ENCODE measurements around the gene DHX58.
"Not testable (repeated sequence)": the region's sequence is repeated elsewhere in the genome, so short reads cannot be mapped to it uniquely, and the experiment has no call there.

DHX58 gene

DNA sequence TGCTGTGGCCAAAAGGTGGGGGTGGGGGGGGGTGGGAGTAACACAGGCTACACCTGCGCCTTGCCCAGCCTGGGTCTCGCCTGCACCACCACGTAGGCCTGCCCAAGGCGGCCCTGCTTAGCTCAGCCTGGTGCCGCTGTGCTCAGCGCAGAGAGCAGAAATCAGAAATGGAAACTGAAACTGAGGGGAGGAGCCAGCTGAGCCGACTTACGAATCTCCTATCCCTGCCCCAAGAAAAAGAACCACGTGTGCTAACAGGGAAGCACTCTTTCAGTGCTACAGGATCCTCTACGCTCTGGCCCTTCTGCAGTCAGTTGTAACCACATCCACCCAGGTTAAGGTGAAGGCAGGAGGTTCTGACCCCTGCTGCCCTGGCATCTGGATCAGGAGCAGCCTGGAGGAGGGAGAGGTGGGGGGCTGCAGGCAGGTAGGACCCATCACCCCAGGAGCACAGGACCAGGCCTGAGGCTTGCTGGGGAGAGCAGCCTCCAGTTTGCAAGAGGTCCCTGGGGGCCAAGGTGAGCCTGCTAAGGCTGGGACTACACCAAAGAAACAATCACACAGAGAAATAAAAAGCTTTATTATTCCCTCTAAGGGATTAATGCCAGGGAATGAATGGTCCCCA is at the start of gene DHX58:
TSS of gene DHX58 (minus strand) at position 163 of the 625 bp plus-strand sequence. CDS start 822 bp downstream, outside the sequence.
- DNase-seq (ENCODE audit: low read depth in 3 of 3, low spot score in 1 of 3) = peak; percentile 34 to 50 (median 49)

DNA sequence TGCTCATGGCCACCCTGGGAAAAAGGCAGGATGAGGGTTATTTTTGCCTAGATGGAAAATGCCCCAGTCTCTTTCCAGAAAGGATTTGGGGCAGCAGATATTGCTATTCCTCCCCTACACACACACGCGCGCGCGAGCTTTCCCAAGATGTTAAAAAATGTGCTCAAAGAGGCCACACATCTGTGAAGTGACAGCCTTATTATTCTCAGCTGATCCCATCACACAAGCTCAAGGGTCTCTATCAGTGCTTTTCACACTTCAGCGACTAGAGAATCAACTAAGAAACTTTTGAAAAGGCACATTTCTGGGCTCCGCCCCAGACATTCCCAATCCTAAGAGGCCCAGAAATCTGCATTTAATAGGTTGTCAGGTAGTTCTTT is 48.0 kb upstream of the DHX58 start:
- DNase-seq (ENCODE audit: low read depth in 3 of 3, low spot score in 1 of 3) = no peak

DNA sequence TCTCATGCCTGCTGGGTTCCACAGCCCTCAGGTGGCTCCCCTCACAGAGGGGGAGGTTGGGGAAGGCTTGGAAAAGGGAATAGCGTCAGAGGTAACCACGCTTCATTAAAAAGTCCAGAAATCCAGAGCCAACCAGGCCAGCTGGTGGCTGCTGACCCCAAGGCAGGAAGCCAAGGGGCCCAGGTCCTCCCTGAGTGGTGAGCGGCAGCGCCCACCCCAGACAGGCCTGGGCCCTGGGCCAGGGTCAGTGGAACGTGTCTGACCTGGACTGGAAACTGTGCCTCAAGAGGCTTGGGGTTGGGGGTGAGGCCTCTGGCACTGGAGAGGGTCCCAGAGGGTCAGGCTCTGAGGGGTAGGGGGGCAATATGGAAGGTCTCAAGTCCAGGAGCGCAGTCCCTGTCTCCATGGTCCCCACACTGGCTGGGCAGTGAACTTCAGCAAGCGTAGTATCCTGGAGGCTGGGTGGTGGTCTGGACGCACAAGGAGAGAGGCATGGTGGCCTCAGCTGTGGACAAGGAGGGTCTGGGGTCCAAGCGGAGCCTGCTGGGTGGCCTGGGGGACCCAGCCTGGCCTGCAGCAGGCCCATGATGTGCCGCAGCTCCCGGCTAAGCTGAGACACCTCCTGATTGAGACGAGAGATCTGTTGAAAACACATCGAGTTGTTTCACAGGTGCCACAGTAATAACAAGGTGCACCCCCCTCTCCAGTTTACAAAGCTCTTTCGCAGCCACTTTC is 47.4 kb upstream of the DHX58 start:
- no peak for DNase-seq (ENCODE audit: low read depth in 3 of 3, low spot score in 1 of 3)

DNA sequence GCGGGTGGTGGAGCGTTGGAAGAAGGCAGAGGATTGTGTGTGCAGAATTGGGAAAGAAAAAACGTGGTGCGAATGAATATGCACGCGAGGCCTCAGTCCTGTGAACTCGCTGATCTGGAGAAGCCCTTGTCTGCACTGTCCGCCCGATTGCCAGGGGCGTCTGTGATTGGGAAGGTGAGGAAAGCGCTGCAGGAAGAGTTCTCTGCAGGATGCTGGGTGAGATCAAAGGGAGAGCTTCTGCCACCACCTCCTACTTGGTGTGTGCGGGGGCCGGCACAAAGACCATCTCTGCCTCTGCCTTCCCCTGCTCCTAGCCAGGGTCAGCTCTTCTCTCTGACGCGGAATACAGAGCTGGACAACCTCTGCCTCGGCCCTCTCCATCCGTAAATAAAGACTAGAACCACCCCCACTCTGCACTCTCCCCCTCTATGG is 43.1 kb upstream of the DHX58 start:
- DNase-seq (ENCODE audit: low read depth in 3 of 3, low spot score in 1 of 3) = no peak

DNA sequence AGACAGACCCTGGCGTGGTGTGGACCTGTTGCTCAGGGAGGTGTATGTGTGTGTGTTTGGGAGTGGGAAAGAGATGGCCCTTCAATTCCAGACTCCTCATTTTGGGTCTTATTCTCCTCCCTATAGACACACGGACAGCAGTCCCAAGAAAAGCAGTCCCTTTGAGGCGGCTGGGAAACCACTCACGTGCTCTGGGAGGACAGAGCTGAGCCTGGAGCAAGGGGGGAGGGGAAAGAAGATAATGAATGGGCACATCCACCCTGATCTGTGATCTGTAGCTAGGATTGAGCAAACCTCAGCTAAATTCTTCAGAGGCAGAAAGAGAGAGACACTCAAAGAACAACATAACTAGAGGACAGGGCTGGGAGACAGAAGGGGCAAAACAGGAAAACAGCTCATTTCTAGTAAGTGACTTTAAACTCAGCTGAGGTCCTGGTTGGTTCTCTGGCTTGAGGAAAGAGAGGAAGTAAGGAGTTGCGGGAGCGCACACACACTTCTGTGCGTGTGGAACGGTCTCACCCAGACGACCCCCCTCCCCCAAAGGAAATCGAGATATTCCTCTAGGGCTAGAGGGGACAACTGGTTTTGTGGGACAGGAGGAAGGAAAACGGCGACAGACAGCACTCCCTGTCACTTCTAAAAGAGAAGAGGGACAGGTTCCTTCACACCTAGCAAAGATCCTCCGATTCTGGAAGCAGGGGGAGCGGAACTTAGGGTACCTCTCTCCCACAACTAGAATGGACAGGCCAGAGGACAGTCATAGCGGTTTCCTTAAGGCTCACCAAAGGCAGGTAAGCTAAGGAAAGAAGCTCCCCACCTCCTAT is 41.6 kb upstream of the DHX58 start:
- DNase-seq (ENCODE audit: low read depth in 3 of 3, low spot score in 1 of 3) = no peak

DNA sequence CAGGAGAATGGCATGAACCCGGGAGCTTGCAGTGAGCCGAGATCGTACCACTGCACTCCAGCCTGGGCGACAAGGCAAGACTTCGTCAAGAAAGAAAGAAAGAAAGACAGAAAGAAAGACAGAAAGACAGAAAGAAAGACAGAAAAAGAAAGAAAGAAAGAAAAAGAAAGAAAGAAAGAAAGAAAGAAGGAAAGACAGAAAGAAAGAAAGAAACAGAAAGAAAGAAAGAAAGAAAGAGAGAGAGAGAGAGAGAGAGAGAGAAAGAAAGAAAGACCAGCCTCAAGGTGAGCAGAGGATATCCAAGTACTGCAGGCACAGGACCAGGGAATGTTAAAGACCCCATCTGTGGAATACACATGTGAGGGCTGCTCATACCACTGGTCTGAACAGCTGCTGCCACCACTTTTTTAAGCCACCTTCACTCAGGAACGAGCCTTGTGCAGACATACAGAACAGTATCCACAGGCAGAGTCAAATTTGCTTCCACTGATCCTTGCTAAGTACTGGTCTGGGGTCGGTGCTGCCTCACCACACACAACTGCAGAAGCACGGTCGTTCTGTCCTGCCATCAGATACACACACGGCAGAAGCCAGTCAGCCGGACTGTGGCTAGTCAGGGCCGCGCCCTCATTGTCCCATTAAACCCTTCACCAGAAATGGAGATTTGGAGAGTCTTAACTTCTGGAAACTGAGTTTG is 34.5 kb upstream of the DHX58 start:
- DNase-seq (ENCODE audit: low read depth in 3 of 3, low spot score in 1 of 3) = no peak

DNA sequence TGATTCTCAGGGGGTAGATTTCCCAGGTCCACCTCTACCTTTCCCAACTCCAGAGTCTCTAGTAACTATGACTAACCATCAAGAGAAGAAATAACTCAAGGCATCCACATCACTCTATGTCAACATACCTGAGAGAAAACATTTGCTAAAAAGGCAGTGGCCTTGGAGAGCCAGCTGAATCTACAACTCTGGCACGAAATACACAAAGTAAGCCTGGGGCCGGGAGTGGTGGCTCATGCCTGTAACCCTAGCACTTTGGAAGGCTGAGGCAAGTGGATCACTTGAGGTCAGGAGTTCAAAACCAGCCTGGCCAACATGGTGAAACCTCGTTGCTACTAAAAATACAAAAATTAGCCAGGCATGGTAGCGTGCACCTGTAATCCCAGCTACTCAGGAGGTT is 30.6 kb upstream of the DHX58 start:
- not testable (repeated sequence) for DNase-seq (ENCODE audit: low read depth in 3 of 3, low spot score in 1 of 3)

DNA sequence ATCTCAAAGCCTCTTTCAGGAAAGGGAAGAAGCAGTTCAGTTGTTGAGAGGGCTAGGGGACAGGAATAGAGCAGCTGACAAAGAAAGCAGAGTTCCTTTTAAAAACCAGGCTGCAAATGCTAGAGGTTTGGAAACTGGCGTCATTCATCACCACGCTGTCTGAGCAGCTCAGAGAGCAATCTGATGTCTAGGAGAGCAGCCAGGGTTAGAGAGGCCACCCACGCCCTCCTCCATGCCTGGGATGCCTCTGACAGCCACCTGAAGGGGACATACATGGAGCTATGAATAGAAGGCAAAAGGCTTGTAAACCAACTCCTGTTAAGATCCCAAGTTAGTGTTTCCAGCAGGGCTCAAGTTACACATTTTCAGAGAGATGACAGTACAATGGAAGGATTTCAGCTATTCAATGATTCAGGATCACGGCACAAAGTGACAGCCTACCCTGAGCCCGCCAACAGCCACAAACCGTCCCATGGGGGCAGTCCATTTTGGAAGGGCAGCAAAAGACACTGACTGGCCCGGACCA is 29.9 kb upstream of the DHX58 start:
- DNase-seq (ENCODE audit: low read depth in 3 of 3, low spot score in 1 of 3) = no peak

DNA sequence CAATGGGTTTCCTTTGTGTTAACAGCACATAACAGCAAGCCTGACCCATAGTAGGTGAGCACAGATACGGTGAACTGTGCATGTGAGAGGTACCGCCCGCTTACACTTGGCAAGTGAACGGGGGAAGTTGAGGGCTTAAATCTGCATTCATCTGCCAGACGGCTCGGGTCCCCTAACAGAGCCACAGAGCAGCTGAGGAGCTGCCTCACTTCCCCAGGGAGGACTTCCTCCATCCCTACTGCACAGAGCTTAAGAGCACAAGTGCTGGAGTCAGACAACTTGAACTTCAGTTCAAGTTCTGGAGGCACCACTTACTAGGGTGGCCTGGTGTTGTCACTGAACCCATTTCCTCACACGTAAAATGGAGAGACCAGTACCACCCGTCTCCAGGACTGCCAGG is 28.9 kb upstream of the DHX58 start:
- no peak for DNase-seq (ENCODE audit: low read depth in 3 of 3, low spot score in 1 of 3)

DNA sequence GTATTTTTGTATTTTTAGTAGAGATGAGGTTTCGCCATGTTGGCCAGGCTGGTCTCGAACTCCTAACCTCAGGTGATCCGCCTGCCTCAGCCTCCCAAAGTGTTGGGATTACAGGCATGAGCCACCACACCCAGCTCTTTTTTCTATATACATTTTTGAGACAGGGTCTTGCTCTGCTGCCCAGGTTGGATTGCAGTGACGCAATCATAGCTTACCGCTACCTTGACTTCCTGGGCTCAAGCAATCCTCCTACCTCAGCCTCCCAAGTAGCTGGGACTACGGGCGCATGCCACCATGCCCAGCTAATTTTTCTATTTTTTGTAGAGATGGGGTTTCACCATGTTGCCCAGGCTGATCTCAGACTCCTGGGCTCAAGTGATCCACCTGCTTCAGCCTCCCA is 28.2 kb upstream of the DHX58 start:
- not testable (repeated sequence) for DNase-seq (ENCODE audit: low read depth in 3 of 3, low spot score in 1 of 3)

DNA sequence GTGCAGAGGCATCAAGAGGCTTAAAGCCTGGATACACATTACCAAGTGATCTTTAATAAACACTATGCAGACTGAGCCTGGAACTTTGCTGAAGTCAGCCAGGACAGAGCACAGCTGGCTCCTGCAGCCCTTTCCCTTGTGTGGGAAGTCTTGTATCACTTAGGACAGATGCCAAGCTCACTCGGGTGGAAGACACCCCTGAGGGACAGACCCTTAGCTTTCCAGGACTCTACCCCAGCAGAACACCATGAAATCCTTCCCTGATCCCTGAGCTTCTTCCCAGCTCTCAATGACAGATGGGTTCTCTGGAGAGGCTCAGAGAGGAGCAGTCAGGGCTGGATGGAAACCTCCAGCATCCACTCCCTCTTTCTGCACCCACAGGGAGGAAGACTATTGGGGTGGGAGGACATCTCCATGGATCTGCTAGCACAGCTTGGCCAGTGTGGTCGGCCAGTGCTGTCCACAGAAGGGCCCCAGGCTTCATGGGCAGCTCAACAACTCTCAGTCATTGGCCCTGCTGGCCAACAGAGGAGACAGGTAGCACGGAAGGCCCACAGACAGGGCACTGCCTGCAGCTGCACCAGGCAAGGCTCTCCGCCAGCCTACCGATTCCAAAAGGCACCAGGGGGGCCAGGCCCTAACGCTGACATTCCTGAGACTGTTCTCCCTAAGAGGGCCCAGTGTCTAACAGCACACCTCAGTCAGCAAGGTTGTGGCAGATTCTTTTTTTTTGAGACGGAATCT is 26.4 kb upstream of the DHX58 start:
- no peak for DNase-seq (ENCODE audit: low read depth in 3 of 3, low spot score in 1 of 3)

DNA sequence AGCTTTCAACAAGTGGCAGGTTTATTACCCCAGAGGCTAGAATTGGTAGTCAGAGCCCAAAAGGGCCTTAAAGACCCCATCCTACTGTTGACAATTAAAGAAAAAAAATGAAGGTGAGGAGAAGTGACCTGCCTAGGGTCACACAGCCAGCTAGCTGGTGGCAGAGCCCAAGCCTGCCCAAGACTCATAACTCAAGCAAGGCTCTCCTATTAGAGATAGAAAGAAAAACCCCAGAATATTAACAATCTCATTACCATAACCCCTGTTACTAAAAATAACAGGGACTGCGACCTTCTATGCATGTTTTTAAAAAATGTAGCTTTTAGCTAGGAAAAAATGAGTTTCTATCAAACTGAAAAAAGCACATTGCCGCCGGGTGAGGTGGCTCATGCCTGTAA is 24.1 kb upstream of the DHX58 start:
- no peak for DNase-seq (ENCODE audit: low read depth in 3 of 3, low spot score in 1 of 3)

DNA sequence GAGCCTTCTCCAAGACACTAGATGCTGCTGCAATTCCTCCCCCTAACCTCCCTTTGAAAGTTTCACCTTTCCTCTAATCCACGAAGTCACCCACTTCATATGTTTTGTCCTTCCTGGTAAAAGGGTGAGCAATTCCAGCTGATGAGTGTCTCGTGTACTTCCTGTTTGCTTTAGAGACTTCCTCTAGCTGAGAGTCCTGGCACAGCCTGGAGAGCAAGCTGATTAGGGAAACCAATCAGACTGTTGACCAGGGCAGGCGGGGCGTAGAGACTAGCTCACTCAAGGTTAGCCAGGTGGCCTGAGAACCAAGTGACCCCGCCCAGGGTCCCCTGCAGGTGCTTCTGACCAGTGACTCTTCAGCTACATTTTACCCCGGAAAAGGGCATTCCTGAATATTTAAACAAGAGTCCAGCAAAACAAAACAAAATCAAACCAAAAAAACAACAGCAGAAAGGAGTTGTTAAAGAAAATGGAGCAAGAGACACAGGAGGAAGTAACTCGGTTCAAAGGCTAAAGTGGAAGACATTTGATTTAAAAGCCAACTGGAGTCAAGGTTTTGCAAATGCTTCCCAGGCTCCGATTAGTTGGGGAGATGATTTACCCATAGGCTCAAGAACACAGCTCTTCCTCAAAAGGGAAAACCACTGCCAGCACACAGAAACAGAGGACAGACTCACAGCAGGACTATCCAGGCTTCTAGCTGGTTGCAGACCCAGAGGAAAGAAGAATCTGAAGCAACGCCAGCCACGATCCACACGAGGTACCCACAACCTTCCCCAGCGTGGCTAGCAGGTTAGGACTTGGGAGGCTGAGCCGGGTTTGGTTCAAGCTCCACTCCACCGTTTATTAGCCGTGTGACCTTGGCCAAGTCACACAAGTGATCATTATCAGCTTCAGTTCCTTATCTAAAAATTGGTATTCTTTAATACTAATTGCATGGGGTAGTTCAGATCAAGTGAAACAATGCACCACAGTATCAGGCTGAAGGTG is 23.4 kb upstream of the DHX58 start:
- no peak for DNase-seq (ENCODE audit: low read depth in 3 of 3, low spot score in 1 of 3)

DNA sequence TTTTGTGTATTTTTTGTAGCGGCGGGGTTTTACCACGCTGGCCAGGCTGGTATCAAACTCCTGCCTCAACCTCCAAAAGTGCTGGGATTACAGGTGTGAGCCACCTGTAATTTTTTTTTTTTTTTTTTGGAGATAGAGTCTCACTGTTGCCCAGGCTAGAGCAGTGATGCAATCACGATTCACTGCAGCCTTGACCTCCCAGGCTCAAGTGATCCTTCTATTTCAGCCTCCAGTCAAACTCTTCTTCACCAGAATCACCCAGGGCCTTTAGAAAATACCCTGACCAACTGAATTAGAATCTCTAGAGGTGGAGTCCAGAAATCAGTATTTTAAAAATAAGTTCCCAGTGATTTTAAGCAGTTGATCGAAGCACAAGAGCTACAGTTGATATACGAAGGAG is 22.6 kb upstream of the DHX58 start:
- DNase-seq (ENCODE audit: low read depth in 3 of 3, low spot score in 1 of 3) = no peak

DNA sequence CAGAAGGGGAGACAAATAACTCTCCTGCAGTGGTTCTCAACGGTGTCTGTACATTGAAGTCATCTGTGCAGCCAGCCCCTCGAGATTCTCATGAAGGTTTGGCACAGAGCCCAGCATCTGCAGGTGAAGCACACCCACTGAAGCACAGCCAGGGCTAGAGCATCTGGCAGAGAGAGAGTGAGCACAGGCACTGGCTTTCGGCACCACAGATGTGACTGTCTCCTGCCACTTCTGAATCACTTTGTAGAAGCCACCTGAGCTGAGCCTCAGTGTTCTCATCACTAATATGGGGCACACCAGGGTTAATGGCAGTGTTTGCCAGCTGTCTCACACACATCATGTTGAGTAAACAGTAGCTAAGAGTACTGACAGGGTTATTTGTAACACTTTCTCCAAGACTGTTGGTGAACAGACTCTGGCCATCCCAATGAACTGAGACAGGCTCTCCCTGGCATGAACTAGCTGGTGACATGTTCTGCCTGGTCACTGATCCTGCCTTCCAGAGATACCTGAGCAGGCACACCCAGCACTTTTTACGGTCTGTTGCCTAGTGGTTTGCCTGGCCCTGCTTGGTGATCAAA is 21.0 kb upstream of the DHX58 start:
- no peak for DNase-seq (ENCODE audit: low read depth in 3 of 3, low spot score in 1 of 3)

DNA sequence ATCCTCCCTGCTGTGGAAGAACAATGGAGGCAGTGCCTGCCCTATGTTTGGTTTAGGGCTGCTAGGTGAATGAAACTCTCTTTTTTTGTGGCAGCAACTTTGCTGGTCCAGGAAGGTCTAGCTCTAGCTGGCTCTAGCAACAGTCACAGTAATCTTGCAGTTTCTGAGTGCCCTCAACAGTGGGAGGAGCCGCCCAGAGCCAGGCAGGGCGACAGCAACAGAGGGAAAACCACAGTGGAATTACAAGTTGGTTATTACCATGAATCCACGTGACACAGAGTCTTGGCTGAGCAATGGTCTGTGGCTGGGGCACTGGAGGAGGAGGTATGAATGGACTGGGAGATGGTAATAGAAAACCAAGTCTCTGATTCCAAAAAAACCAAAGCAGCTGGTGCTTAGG is 20.4 kb upstream of the DHX58 start:
- DNase-seq (ENCODE audit: low read depth in 3 of 3, low spot score in 1 of 3) = no peak

DNA sequence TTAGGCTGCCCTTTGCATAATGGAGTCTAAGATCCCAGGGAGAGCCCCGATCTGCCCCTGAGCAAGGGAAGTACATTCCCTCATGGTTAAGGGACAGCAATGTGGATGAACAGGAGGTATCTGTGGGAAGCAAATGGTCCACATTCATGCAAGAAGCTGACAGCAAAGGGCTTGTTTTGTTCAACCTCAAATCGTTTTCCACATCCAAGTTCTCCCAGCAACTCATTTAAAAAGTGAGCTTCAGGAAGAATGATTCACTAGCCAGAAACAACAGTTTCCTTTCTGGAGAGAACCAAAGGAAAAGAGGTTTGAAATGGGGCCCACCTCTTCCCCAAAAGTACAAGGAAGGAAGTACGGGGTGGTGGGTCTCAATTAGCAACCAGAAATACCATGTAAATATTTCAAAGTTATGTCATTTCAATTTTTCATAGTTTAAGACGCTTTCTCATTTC is 19.5 kb upstream of the DHX58 start:
- DNase-seq (ENCODE audit: low read depth in 3 of 3, low spot score in 1 of 3) = no peak

DNA sequence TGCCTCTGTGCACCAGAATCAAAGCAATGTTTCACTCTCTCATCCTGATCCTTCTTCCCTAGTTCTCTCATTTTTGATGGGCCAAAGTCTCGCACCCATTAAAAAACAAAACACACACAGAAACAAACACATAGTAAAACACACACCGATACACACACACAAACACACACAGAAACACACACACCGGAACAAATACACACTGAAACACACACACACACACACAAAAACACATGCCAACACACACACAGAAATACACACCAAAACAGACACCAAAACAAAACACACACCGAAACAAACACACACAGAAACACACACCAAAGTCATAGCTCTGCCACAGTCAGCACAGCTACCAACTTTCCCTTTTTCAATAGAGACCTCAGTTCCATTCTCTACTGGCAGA is 18.7 kb upstream of the DHX58 start:
- no peak for DNase-seq (ENCODE audit: low read depth in 3 of 3, low spot score in 1 of 3)
